ENCODE results near the gene TNFRSF6B.

Gene TNFRSF6B

DNA sequence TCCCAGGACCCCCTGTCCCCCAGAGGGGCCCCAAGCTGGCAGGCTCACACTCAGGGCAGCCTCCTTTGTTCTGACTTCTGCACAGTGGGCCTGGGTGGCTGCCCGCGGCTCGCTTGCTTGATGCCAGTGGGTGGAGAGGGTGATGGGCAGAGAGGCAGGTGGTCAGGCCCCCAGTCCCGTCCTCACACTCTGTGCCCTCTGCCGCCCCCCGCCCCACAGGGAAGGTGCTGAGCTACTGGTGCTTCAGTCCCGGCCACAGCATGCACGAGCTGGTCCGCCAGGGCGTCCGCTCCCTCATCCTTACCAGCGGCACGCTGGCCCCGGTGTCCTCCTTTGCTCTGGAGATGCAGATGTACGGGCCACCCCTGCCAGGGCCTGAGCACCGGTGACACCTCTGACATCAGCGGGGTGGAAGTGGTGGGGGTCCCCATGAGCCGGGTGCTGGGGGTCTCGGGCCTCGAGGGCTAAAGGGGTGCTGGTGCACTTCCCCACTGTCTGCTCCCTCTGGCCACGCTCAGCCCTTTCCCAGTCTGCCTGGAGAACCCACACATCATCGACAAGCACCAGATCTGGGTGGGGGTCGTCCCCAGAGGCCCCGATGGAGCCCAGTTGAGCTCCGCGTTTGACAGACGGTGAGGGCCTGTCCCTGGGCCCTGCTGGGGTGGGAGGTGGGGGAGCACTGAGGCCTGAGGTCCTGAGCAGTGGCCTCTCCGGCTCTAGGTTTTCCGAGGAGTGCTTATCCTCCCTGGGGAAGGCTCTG is 8.9 kb upstream of the TNFRSF6B start:
- no peak overlapping the region for H3K4me2 ChIP-seq (ENCODE audit: low read depth, low read length, poor library complexity, severe bottlenecking)
- TF ChIP-seq CTCF (conservative IDR thresholded peaks at IDR 0.05; ENCODE audit: low read length) (no peak), EZH2phosphoT487 (IDR thresholded peaks at IDR 0.05; ENCODE audit: borderline replicate concordance) (no peak)
- H3K79me2 ChIP-seq (ENCODE audit: insufficient read depth, low read length), result no peaks in the 10 kb centered on the region
- H3K9me3 ChIP-seq (ENCODE audit: insufficient read depth, low read depth, low read length), result no peaks in the 10 kb centered on the region
- H2AFZ ChIP-seq (ENCODE audit: low read length), result no peak overlapping the region
- no peaks in the 10 kb centered on the region for H3F3A ChIP-seq (ENCODE audit: low read depth)
- no peaks in the 10 kb centered on the region for H3K9me2 ChIP-seq (replicated peaks; ENCODE audit: low read depth, low read length)
- no peak overlapping the region for H3K4me3 ChIP-seq (ENCODE audit: low read length, poor library complexity, severe bottlenecking)
- H4K20me1 ChIP-seq (ENCODE audit: insufficient read depth, low read length, poor library complexity, severe bottlenecking), result no peaks in the 10 kb centered on the region
- H3K9ac ChIP-seq (ENCODE audit: low read depth, low read length, poor library complexity, severe bottlenecking), result no peak overlapping the region
- no peaks in the 10 kb centered on the region for H3K36me3 ChIP-seq (ENCODE audit: insufficient read depth, low read length)
- peaks cover under 1% of the 10 kb centered on the region for H3K4me1 ChIP-seq (ENCODE audit: insufficient read depth, low read length, poor library complexity, severe bottlenecking)
- no peaks in the 10 kb centered on the region for H3K27me3 ChIP-seq (ENCODE audit: insufficient read depth, low read length, poor library complexity, severe bottlenecking)

DNA sequence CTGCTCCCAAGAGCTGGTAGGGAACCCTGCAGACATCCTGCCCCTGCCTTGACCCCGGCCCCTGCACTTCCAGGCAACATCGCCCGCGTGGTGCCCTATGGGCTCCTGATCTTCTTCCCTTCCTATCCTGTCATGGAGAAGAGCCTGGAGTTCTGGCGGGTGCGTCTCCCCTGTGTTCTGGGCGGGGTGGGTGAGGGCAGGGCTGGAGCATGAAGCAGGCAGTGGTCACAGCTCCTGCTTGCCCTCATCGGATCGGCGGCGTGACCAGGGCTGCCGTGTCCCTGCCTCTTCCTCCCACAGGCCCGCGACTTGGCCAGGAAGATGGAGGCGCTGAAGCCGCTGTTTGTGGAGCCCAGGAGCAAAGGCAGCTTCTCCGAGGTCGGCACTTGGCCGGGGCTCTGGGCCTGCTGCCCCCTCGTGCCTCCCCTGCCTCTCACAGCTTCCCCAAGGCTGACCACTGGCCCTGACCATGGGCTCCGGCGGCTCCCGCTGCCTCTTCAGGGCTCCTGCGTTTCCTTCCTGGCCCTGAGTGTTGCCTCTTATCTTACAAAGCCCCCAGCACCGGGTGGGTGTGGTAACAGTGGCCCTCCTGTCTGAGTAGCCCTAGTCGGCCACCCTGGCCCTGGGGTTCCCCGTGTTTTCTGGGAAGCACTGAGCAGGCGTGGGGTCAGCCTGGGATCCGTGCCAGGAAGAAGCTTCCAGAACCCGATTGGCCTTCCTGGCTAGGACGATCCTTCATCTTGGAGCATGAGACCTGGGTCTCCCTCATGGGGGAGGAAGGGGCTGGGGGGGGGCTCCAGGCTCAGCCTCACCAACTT is 8.0 kb upstream of the TNFRSF6B start:
- TF ChIP-seq EZH2phosphoT487 (IDR thresholded peaks at IDR 0.05; ENCODE audit: borderline replicate concordance), result no peak
- TF ChIP-seq CTCF (conservative IDR thresholded peaks at IDR 0.05; ENCODE audit: low read length), result no peak
- H4K20me1 ChIP-seq (ENCODE audit: insufficient read depth, low read length, poor library complexity, severe bottlenecking), result no peaks in the 10 kb centered on the region
- no peak overlapping the region for H2AFZ ChIP-seq (ENCODE audit: low read length)
- H3K9ac ChIP-seq (ENCODE audit: low read depth, low read length, poor library complexity, severe bottlenecking), result no peak overlapping the region
- no peaks in the 10 kb centered on the region for H3K79me2 ChIP-seq (ENCODE audit: insufficient read depth, low read length)
- no peaks in the 10 kb centered on the region for H3K9me2 ChIP-seq (replicated peaks; ENCODE audit: low read depth, low read length)
- H3F3A ChIP-seq (ENCODE audit: low read depth), result no peaks in the 10 kb centered on the region
- H3K9me3 ChIP-seq (ENCODE audit: insufficient read depth, low read depth, low read length), result no peaks in the 10 kb centered on the region
- no peak overlapping the region for H3K4me2 ChIP-seq (ENCODE audit: low read depth, low read length, poor library complexity, severe bottlenecking)
- H3K4me3 ChIP-seq (ENCODE audit: low read length, poor library complexity, severe bottlenecking), result no peak overlapping the region
- no peaks in the 10 kb centered on the region for H3K4me1 ChIP-seq (ENCODE audit: insufficient read depth, low read length, poor library complexity, severe bottlenecking)
- H3K27me3 ChIP-seq (ENCODE audit: insufficient read depth, low read length, poor library complexity, severe bottlenecking), result no peaks in the 10 kb centered on the region
- H3K36me3 ChIP-seq (ENCODE audit: insufficient read depth, low read length), result no peaks in the 10 kb centered on the region

- H3K4me1 ChIP-seq (ENCODE audit: insufficient read depth, low read length, poor library complexity, severe bottlenecking), result no peaks in the 10 kb centered on the region
- no peak overlapping the region for H3K4me3 ChIP-seq (ENCODE audit: low read length, poor library complexity, severe bottlenecking)
- no peaks in the 10 kb centered on the region for H3K9me2 ChIP-seq (replicated peaks; ENCODE audit: low read depth, low read length)
- TF ChIP-seq EZH2phosphoT487 (IDR thresholded peaks at IDR 0.05; ENCODE audit: borderline replicate concordance) (no peak), CTCF (conservative IDR thresholded peaks at IDR 0.05; ENCODE audit: low read length) (no peak)
- H3K27me3 ChIP-seq (ENCODE audit: insufficient read depth, low read length, poor library complexity, severe bottlenecking), result no peaks in the 10 kb centered on the region
- no peak overlapping the region for H3K9ac ChIP-seq (ENCODE audit: low read depth, low read length, poor library complexity, severe bottlenecking)
- H3F3A ChIP-seq (ENCODE audit: low read depth), result no peaks in the 10 kb centered on the region
- H3K36me3 ChIP-seq (ENCODE audit: insufficient read depth, low read length), result no peaks in the 10 kb centered on the region
- H2AFZ ChIP-seq (ENCODE audit: low read length), result no peak overlapping the region
- no peaks in the 10 kb centered on the region for H3K9me3 ChIP-seq (ENCODE audit: insufficient read depth, low read depth, low read length)
- H3K79me2 ChIP-seq (ENCODE audit: insufficient read depth, low read length), result no peaks in the 10 kb centered on the region
- no peaks in the 10 kb centered on the region for H4K20me1 ChIP-seq (ENCODE audit: insufficient read depth, low read length, poor library complexity, severe bottlenecking)
- H3K4me2 ChIP-seq (ENCODE audit: low read depth, low read length, poor library complexity, severe bottlenecking), result no peak overlapping the region
Observed at GRCh38 chr20:63689046-63690002, 7.1 kb upstream of the TNFRSF6B start.

Data from Loucy (cell line).